D341Med (cell line): Measurements from ENCODE around the gene AP3D1.

Experiments used
- DNase-seq: peaks from one replicate; pipeline ENCODE4 v3.0.0; 2012; ENCODE audit warnings: low spot score

AP3D1 gene

GRCh38 chr19:2126879-2127518, 24.4 kb downstream of the AP3D1 start:
- DNase-seq = no peak

- DNase-seq = no peak
These were observed 27.5 kb downstream of the AP3D1 start for GRCh38 chr19:2123682-2124387.

GRCh38 chr19:2122982-2123381, 28.4 kb downstream of the AP3D1 start:
- DNase-seq = no peak

GRCh38 chr19:2122251-2122650, 29.1 kb downstream of the AP3D1 start:
- DNase-seq = no peak

GRCh38 chr19:2121416-2122051, 29.8 kb downstream of the AP3D1 start:
- no peak for DNase-seq

- DNase-seq = no peak
These were observed 30.5 kb downstream of the AP3D1 start for GRCh38 chr19:2120821-2121220.

GRCh38 chr19:2119921-2120785, 31.2 kb downstream of the AP3D1 start:
- DNase-seq = no peak

GRCh38 chr19:2118438-2118837, 32.9 kb downstream of the AP3D1 start:
- no peak for DNase-seq

GRCh38 chr19:2117215-2117960, 34.0 kb downstream of the AP3D1 start:
- no peak for DNase-seq

GRCh38 chr19:2116507-2116906, 34.9 kb downstream of the AP3D1 start:
- no peak for DNase-seq

- no peak for DNase-seq
These were observed 35.4 kb downstream of the AP3D1 start for GRCh38 chr19:2115911-2116426.

GRCh38 chr19:2115324-2115723, 36.0 kb downstream of the AP3D1 start:
- no peak for DNase-seq

- DNase-seq = no peak
These were observed 36.5 kb downstream of the AP3D1 start for GRCh38 chr19:2114821-2115220.

- DNase-seq = no peak
These were observed 37.1 kb downstream of the AP3D1 start for GRCh38 chr19:2114218-2114617.

GRCh38 chr19:2113439-2114211, 37.7 kb downstream of the AP3D1 start:
- DNase-seq = no peak

- DNase-seq = no peak
These were observed 38.6 kb downstream of the AP3D1 start for GRCh38 chr19:2112516-2113320.

GRCh38 chr19:2111886-2112285, 39.5 kb downstream of the AP3D1 start:
- DNase-seq = no peak

GRCh38 chr19:2111425-2111824, 39.9 kb downstream of the AP3D1 start:
- DNase-seq = no peak

- no peak for DNase-seq
These were observed 40.5 kb downstream of the AP3D1 start for GRCh38 chr19:2110822-2111221.
